ENCODE data around the gene SYMPK. TPM values are rescaled to one million over a fixed set of nuclear protein-coding genes. Genes with fewer than 3 reads are reported as not detected.

The SYMPK gene
- total RNA-seq, 4 donors from 2014 or later, result 15.7 to 50.5 (median 28.8) TPM

DNA sequence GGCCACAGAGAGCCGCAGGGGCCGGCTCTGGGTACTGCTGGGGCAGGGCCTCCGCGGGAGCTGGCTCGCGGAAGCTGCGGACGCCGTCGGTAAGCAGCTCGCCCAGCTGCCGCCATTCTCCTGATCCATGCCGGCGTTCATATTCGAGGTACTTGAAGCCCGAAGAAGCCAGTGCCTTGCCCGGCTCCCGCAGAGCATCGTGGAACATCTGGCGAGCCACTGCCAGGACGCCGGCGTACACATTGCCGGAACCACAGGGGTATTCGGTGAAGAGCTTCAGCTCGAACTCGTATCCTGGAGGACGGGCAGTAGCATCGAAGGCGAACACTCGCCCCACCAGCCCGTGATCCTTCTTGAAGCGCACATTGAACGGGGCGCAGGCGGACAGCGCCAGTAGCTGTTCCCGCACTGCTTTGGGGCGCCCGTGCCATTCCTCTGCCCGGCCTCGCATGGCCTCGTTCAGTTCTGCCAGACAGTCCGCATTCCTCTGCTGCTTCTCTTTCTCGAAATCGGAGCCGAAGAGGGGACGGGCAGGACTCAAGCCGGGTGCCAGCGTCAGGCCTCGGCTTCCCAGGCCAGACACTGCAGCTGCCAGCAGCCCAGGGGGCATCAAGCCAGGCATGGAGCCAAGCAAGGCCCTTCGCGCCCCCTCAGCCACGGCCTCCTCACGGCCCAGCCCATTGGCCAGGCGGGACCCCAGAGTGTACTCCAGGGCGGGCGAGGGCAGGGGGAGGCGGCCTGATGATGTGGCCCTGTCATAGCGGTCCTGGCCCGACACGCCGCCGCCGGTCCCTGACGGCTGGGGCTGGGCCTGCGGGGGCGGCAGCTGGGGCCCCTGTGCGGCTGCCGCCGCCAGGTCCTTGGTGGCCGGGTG lies 22.0 kb upstream of the SYMPK start:
- TF ChIP-seq, protein P1, sequence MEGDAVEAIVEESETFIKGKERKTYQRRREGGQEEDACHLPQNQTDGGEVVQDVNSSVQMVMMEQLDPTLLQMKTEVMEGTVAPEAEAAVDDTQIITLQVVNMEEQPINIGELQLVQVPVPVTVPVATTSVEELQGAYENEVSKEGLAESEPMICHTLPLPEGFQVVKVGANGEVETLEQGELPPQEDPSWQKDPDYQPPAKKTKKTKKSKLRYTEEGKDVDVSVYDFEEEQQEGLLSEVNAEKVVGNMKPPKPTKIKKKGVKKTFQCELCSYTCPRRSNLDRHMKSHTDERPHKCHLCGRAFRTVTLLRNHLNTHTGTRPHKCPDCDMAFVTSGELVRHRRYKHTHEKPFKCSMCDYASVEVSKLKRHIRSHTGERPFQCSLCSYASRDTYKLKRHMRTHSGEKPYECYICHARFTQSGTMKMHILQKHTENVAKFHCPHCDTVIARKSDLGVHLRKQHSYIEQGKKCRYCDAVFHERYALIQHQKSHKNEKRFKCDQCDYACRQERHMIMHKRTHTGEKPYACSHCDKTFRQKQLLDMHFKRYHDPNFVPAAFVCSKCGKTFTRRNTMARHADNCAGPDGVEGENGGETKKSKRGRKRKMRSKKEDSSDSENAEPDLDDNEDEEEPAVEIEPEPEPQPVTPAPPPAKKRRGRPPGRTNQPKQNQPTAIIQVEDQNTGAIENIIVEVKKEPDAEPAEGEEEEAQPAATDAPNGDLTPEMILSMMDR (IDR thresholded peaks at IDR 0.05; ENCODE audit: low read depth), result no peak

DNA sequence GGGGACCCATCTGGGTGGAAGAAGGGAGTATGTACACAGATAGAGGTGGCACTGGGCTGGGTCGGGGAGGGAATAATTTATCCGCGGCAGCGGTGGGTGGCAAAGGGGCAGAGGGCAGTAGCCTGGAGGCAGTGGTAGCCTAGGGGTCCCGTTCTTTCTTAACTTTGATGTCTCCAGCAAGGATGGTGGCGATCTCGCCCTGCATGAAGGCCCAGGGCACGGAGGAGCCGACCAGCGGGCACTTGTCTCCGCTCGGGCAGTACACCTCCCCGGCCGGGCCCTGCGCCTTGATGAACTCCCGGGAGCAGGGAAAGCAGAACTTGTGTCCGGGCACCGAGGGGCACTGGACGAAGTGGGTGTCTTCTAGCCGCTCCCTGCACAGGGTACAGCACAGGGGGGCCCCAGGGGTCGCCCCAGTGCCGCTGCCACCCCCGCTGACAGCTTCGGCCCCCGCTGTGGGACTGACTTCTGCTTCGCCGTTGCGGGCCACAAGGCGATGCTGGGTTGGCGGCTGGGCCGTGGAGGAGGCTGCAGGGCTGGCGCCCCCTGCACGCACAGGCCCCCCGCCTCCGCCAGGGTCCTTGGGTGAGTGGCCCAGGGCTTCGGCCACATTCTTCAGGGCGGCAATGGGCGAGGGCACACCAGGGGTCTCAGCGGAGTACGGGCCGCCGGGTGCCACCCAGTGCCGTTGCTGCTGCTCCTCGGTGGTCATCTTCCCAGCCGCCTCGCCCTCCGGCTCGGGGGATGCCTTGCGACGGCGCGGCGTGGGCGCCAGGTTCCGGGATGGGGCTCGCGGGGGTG lies 21.1 kb upstream of the SYMPK start:
- TF ChIP-seq, protein P1 (IDR thresholded peaks at IDR 0.05; ENCODE audit: low read depth), result no peak

DNA sequence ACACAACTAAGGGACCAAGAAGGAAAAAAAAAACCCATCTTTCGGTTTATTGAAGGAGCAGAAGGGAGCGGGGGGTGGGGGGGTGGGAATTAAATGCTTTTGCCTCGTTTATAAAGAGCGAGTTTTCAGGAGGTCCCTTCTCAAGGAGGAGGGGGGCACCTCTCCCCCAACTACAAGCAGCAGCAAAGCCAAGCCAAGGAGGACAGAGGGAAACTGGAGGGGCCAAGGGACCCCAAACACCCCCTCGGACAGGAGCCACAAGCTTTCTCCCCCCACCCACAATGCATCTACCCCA lies 20.6 kb upstream of the SYMPK start:
- TF ChIP-seq, protein P1 (IDR thresholded peaks at IDR 0.05; ENCODE audit: low read depth), result no peak

DNA sequence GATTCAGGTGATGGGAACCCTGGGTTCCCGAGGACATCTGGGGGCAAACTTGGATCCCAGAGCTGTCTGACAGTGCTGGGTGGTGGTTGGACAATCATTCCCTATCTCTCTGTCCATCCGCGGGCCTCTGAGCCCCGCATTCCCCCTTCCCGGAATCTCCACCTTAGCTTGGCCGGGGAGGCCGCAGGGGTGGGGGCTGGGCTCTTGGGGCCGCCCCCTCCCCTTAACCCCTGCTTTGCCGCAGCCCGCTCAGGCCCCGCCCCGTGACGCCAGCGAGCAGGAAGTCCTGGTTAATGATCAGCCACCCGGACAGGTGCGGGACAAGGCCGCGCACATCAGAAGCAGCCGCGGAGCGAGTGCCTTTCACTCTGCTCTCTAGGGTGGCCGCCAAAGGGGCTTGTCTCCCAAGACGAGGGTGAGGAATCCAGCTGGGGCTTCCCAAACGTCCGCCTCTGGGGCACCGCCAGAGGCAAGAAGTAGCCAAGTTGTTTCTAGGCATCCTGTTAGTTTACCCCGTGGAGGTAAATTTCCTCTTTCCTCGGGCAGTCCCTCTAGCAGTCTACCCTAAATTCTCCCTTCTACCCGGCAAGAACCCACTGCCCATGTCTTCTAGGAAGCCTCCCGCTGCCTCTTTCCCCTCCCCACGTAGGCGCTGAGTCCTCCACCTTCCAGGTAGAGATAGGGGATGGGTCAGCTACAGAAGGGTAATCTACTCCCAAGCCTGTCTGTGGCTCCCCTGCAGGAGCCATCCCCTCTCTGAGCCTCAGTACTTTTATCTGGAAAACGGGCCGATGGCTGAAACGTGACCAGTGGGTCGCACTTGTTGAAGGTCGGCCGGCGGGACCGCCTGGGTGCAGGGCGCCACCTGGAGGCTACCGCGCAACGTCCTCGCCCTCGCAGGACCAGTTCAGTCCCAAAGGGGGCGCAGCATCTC lies 20.0 kb upstream of the SYMPK start:
- TF ChIP-seq, protein P1 (IDR thresholded peaks at IDR 0.05; ENCODE audit: low read depth), result no peak

DNA sequence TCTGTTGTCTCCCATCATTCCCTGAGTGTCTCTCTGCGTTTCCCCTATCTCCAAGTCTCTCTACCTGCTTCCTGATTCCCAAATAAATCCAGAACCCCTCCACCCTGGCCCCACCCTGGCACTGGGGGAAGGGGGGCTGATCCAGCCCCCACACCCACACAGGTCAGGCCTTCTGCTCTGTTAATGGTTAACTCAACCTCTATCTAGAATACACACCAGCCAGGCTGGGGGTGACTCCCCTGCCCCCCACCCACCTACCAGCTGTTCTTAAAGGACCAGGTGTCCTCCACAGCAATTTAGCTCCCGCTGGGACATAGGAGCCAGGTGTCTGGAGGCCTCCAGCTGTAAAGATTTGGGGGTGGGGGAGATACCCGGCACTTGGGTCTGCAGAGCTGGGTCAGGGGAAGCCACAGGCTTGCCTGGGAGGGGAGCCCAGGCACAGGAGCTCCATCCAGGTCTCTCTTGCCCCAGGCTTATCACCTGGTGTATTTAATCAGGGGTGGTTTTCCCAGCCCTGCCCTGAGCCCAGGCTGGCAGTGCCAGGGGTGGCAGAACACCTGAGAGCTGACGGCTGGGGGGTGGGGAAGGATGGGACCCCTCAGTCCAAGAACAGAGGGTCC lies 19.1 kb upstream of the SYMPK start:
- TF ChIP-seq, protein P1 (IDR thresholded peaks at IDR 0.05; ENCODE audit: low read depth), result no peak

DNA sequence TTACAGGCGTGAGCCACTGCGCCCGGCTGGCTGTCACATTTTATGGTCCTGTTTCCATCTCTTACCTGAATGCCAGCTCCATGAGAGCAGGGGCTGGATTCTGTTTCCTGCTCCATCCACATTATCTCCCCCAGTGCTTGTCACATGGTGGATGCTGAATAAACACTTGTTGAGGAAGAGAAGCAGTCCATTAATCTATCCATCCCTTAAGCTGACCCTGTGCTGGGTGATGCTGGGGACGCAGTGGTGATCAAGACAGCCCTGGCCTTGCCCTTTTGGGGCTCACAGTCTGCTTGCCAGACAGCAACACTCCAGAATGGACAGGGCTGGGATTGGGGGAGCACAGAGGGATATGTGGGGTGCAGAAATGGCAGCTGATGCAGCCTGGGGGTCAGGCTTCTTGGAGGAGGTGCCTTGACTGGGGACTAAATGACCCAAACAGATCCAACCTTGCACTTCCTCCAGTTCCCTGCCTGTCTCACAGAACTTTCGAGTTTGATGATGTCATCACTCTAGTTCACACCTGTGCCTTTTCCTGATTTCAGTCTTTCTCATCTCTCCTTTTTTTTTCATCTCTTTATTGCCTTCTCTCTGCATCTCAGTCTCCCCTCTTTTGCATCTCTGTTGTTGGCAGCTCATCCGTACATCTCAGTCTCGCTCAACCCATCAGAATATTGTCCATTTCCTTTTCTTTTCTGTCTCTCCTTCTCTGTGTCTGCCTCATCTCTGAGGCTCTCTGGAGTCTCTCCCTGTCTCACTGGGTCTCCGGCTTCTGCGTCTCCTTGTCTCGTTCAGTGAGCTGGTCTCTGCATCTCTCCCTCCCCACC lies 18.3 kb upstream of the SYMPK start:
- TF ChIP-seq, protein P1 (IDR thresholded peaks at IDR 0.05; ENCODE audit: low read depth), result no peak
